NT2/D1 (cell line): ENCODE data around the gene NT5DC2.

Experiments
- YY1 ChIP-seq: IDR thresholded peaks from 2 replicates; pipeline ENCODE4 v1.6.1; 2011; ENCODE audit not compliant: insufficient read length, insufficient read depth
- ZNF274 ChIP-seq: IDR thresholded peaks from 2 replicates; pipeline ENCODE4 v1.6.1; 2011; ENCODE audit warnings: mild to moderate bottlenecking, low read depth, low read length

DNA sequence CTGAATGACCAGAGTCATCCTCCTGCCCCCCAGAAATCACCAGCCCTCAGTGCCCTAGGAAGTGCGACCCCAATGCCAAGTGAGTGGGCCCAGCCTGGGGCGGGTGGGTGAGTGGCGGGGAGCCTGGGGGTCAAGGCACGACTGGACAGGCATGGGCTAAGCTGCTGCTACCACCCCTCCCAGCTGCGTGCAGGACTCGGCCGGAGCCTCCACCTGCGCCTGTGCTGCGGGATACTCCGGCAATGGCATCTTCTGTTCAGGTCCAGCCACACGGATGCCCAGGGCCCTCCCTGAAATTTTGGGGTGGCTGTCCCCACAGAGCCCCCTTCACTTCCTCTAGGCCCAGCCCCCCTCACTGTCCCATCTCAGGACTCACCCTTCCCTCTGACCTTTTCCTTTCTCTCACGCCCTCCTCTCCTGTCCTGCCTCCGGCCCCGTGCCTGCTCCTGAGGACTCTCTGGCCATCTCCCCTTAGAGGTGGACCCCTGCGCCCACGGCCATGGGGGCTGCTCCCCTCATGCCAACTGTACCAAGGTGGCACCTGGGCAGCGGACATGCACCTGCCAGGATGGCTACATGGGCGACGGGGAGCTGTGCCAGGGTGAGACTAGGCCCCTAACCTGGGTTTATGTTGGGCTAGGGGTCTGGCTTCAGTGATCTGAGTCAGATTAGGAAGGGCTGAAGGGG lies 17.0 kb downstream of the NT5DC2 start:
- no peak for TF ChIP-seq YY1
- TF ChIP-seq ZNF274, result no peak
